ENCODE measurements around the gene SLC36A1.

DNA sequence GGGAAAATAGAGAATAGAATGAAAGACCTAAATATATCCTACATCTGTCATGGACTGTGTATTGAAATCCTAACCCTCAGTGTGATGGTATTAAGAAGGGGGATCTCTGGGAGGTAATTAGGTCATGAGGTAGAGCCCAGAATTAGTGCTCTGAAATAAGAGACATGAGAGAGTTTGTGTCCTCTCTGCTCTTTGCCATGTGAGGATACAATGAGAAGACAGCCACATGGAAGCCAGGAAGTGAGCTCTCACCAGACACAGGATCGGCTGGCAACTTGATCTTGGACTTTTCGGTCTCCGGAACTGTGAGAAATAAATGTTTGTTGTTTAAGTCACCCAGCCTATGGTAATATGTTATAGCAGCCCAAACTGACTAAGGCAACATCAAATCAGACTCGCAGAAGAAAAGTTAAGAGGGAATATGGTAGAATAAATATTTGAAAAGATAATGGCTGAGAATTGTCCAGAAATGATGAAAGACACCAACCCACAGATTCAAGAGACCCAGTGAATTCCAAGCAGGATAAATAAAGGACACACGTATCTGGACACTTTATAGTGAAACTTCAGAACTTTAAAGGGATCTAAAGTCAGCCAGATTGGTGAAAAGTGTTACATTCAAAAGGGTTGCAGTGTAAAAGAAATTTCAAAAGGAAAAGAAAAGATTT, 12.7 kb upstream of the SLC36A1 start:
- TF ChIP-seq, protein P1, sequence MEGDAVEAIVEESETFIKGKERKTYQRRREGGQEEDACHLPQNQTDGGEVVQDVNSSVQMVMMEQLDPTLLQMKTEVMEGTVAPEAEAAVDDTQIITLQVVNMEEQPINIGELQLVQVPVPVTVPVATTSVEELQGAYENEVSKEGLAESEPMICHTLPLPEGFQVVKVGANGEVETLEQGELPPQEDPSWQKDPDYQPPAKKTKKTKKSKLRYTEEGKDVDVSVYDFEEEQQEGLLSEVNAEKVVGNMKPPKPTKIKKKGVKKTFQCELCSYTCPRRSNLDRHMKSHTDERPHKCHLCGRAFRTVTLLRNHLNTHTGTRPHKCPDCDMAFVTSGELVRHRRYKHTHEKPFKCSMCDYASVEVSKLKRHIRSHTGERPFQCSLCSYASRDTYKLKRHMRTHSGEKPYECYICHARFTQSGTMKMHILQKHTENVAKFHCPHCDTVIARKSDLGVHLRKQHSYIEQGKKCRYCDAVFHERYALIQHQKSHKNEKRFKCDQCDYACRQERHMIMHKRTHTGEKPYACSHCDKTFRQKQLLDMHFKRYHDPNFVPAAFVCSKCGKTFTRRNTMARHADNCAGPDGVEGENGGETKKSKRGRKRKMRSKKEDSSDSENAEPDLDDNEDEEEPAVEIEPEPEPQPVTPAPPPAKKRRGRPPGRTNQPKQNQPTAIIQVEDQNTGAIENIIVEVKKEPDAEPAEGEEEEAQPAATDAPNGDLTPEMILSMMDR (IDR thresholded peaks at IDR 0.05; ENCODE audit: low read depth, low read length, poor library complexity, severe bottlenecking): no peak
- no peak for TF ChIP-seq EZH2phosphoT487 (IDR thresholded peaks at IDR 0.05; ENCODE audit: borderline replicate concordance, low read length)
